8988T (cell line): ENCODE results near the gene LANCL2.
A peak's percentile ranks its signal among the peaks of the same experiment; 100 is the strongest.
"Not testable (repeated sequence)": the region's sequence is repeated elsewhere in the genome, so short reads cannot be mapped to it uniquely, and the experiment has no call there.

Experiments used
- DNase-seq: peaks from one replicate; pipeline ENCODE4 v3.0.0; 2011

Gene LANCL2

GRCh38 chr7:55409482-55410225 lies 44.5 kb downstream of the LANCL2 start:
- no peak for DNase-seq

- DNase-seq: no peak
These were observed 45.6 kb downstream of the LANCL2 start for GRCh38 chr7:55410667-55411239.

- no peak for DNase-seq
These were observed 46.7 kb downstream of the LANCL2 start for GRCh38 chr7:55411844-55412243.

GRCh38 chr7:55413442-55413841 lies 48.3 kb downstream of the LANCL2 start:
- no peak for DNase-seq

- DNase-seq: peak; percentile 53
These were observed 50.1 kb downstream of the LANCL2 start for GRCh38 chr7:55415173-55415778.

- not testable (repeated sequence) for DNase-seq
These were observed 52.3 kb downstream of the LANCL2 start for GRCh38 chr7:55417456-55417855.

GRCh38 chr7:55420530-55420929 lies 55.4 kb downstream of the LANCL2 start:
- DNase-seq: no peak

- no peak for DNase-seq
These were observed 58.2 kb downstream of the LANCL2 start for GRCh38 chr7:55423277-55423711.

GRCh38 chr7:55423891-55424290 lies 58.8 kb downstream of the LANCL2 start:
- no peak for DNase-seq

GRCh38 chr7:55425141-55425752 lies 60.1 kb downstream of the LANCL2 start:
- no peak for DNase-seq

GRCh38 chr7:55426676-55427075 lies 61.5 kb downstream of the LANCL2 start:
- no peak for DNase-seq

GRCh38 chr7:55427342-55427741 lies 62.2 kb downstream of the LANCL2 start:
- no peak for DNase-seq

GRCh38 chr7:55427800-55428199 lies 62.7 kb downstream of the LANCL2 start:
- DNase-seq: no peak

GRCh38 chr7:55429835-55430499 lies 64.8 kb downstream of the LANCL2 start:
- no peak for DNase-seq

GRCh38 chr7:55431898-55432297 lies 66.8 kb downstream of the LANCL2 start:
- no peak for DNase-seq

GRCh38 chr7:55432506-55432905 lies 67.4 kb downstream of the LANCL2 start:
- DNase-seq: no peak

- no peak for DNase-seq
These were observed 68.0 kb downstream of the LANCL2 start for GRCh38 chr7:55432939-55433784.

GRCh38 chr7:55435466-55435865 lies 70.3 kb downstream of the LANCL2 start:
- no peak for DNase-seq

GRCh38 chr7:55436457-55436856 lies 71.3 kb downstream of the LANCL2 start:
- no peak for DNase-seq

GRCh38 chr7:55437375-55437774 lies 72.2 kb downstream of the LANCL2 start:
- DNase-seq: no peak

GRCh38 chr7:55438085-55438756 lies 73.1 kb downstream of the LANCL2 start:
- no peak for DNase-seq
